PC-9 (cell line): Measurements from ENCODE around the gene SH3TC1. TPM values are rescaled to one million over a fixed set of nuclear protein-coding genes. Genes with fewer than 3 reads are reported as not detected.

Experiments
- BruUV-seq: library from RNA; stranded (reverse); fragments of 400-500 nt; replicated peaks from 2 replicates; lab custom pipeline; 2021; lab: Mats Ljungman, UMichigan
- CTCF ChIA-PET: fragments of 300-600 bp; sonication (Branson Sonifier 250); formaldehyde crosslinking; loops from one replicate; lab custom pipeline; 2022; ENCODE audit warnings: antibody characterized with exemption; lab: Charles Lee
- POLR2A ChIA-PET: fragments of 300-600 bp; sonication (Branson Sonifier 250); formaldehyde crosslinking; loops from one replicate; lab custom pipeline; 2022; ENCODE audit warnings: antibody characterized with exemption; ENCODE audit not compliant: unreplicated experiment; lab: Charles Lee
- DNase-seq, 2 experiments: peaks; one replicate each; pipeline versions ENCODE4 v3.0.0 to v3.0.0-alpha.2; 2015 to 2022; ENCODE audit warnings: mixed read lengths in 1 of 2
- H2AFZ ChIP-seq: fragments of 200-600 bp; sonication (generic); 2 replicates; pipeline ENCODE4 v1.8.1; 2017; ENCODE audit warnings: antibody characterized with exemption
- H3F3A ChIP-seq: fragments of 200-600 bp; sonication (generic); 2 replicates; pipeline ENCODE4 v1.8.1; 2017; ENCODE audit warnings: antibody characterized with exemption, mild to moderate bottlenecking, low read depth; ENCODE audit not compliant: insufficient read depth
- H3K27ac ChIP-seq: fragments of 200-600 bp; sonication (generic); 2 replicates; pipeline ENCODE4 v1.6.1; 2016; ENCODE audit warnings: mixed run types
- H3K27me3 ChIP-seq: fragments of 200-600 bp; sonication (generic); 2 replicates; pipeline ENCODE4 v1.6.1; 2016; ENCODE audit warnings: low read depth, mixed run types; ENCODE audit not compliant: insufficient read depth
- H3K36me3 ChIP-seq: fragments of 200-600 bp; sonication (generic); 2 replicates; pipeline ENCODE4 v1.6.1; 2016; ENCODE audit warnings: low read depth, mixed run types
- H3K4me1 ChIP-seq: fragments of 200-600 bp; sonication (generic); replicated peaks from 2 replicates; pipeline ENCODE4 v1.6.1; 2016; ENCODE audit warnings: mixed run types; ENCODE audit not compliant: insufficient read depth
- H3K4me2 ChIP-seq: fragments of 200-600 bp; sonication (generic); 2 replicates; pipeline ENCODE4 v1.6.1; 2017; ENCODE audit warnings: mixed run types
- H3K4me3 ChIP-seq: fragments of 200-600 bp; sonication (generic); 2 replicates; pipeline ENCODE4 v1.6.1; 2016; ENCODE audit warnings: mixed run types
- H3K79me2 ChIP-seq: fragments of 200-600 bp; sonication (generic); 2 replicates; pipeline ENCODE4 v1.6.1; 2017; ENCODE audit warnings: low read depth, mixed run types
- H3K9me2 ChIP-seq: fragments of 200-600 bp; sonication (generic); 2 replicates; pipeline ENCODE4 v1.8.1; 2017; ENCODE audit warnings: mild to moderate bottlenecking; ENCODE audit not compliant: insufficient read depth
- H3K9me3 ChIP-seq: fragments of 200-600 bp; sonication (generic); 2 replicates; pipeline ENCODE4 v1.8.1; 2016; ENCODE audit warnings: low read depth; ENCODE audit not compliant: insufficient read depth
- H4K20me1 ChIP-seq: fragments of 200-600 bp; sonication (generic); 2 replicates; pipeline ENCODE4 v1.8.1; 2017; ENCODE audit not compliant: insufficient read depth
- EZH2 ChIP-seq: fragments of 200-600 bp; sonication (generic); IDR thresholded peaks from 2 replicates; pipeline ENCODE4 v1.8.0; 2017; ENCODE audit warnings: antibody characterized with exemption, low read depth
- intact Hi-C: fragments of 100-400 bp; cut with micrococcal nuclease; formaldehyde crosslinking; loops from one replicate; pipeline ENCODE4 v1.10.0; 2022; ENCODE audit not compliant: unreplicated experiment
- total RNA-seq: library from RNA; stranded (reverse); gene quantifications from 2 replicates; pipeline ENCODE4 v1.2.3, GENCODE V29; 2021
- TF ChIP-seq, protein P1 (sequence below): fragments of 200-600 bp; sonication (generic); conservative IDR thresholded peaks from 2 replicates; pipeline ENCODE4 v1.6.1; 2017; ENCODE audit warnings: mixed run types, antibody characterized with exemption, mild to moderate bottlenecking, moderate library complexity

SH3TC1 gene
- total RNA-seq, 1 experiment from 2014 or later: 5.2 TPM

DNA sequence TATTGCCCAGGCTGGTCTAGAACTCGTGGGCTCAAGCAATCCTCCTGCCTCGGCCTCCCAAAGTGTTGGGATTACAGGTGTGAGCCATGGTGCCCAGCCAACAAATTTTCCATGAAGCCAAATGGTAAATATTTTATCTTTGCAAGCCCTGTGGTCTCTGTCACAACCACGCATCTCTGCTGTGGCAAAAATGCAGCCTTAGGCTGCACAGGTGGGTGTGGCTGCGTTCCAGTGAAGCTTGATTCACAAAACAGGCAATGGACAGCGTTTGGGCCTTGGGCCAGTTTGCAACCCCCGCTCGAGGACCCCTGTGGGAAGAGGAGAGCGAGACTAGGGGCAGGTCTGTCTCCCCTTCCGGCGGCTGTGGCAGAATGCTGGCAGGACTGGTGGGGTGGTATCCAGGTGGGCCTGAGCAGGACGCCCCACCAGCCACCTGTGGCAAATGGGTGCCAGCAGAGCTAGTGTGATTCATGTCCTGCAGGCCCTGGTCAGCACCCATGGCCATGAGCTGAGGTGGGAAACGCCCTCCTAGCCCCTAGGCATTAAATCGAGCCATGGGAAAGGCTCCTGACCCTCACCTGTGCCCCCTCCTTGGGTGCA lies 90.2 kb downstream of the SH3TC1 start:
- ChIA-PET CTCF (interaction anchor here (0.7 kb wide), 1 partner anchor 129 kb away, joined by 8 read pairs; no protein-coding TSS in a partner anchor), POLR2A (interaction anchor here (0.5 to 0.6 kb wide), 2 partner anchors 18 to 329 kb away, joined by 3 to 4 read pairs; no protein-coding TSS in a partner anchor)
- no peaks in the 10 kb centered on the region for H4K20me1 ChIP-seq
- no peaks in the 10 kb centered on the region for H3K27me3 ChIP-seq
- H3K4me3 ChIP-seq: no peak overlapping the region
- no peak overlapping the region for H3K27ac ChIP-seq
- no peaks in the 10 kb centered on the region for H3K9me3 ChIP-seq
- H3K9me2 ChIP-seq: no peaks in the 10 kb centered on the region
- peak in 1 of 2 experiments; percentile 31 for DNase-seq
- no TSS peak for BruUV-seq
- H3F3A ChIP-seq: no peaks in the 10 kb centered on the region
- TF ChIP-seq EZH2: no peak
- TF ChIP-seq, protein P1, sequence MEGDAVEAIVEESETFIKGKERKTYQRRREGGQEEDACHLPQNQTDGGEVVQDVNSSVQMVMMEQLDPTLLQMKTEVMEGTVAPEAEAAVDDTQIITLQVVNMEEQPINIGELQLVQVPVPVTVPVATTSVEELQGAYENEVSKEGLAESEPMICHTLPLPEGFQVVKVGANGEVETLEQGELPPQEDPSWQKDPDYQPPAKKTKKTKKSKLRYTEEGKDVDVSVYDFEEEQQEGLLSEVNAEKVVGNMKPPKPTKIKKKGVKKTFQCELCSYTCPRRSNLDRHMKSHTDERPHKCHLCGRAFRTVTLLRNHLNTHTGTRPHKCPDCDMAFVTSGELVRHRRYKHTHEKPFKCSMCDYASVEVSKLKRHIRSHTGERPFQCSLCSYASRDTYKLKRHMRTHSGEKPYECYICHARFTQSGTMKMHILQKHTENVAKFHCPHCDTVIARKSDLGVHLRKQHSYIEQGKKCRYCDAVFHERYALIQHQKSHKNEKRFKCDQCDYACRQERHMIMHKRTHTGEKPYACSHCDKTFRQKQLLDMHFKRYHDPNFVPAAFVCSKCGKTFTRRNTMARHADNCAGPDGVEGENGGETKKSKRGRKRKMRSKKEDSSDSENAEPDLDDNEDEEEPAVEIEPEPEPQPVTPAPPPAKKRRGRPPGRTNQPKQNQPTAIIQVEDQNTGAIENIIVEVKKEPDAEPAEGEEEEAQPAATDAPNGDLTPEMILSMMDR: no peak
- no peaks in the 10 kb centered on the region for H3K36me3 ChIP-seq
- no peak overlapping the region for H2AFZ ChIP-seq
- no peaks in the 10 kb centered on the region for H3K79me2 ChIP-seq
- intact Hi-C loops: no loop called here
- no peaks in the 10 kb centered on the region for H3K4me1 ChIP-seq
- no peak overlapping the region for H3K4me2 ChIP-seq

DNA sequence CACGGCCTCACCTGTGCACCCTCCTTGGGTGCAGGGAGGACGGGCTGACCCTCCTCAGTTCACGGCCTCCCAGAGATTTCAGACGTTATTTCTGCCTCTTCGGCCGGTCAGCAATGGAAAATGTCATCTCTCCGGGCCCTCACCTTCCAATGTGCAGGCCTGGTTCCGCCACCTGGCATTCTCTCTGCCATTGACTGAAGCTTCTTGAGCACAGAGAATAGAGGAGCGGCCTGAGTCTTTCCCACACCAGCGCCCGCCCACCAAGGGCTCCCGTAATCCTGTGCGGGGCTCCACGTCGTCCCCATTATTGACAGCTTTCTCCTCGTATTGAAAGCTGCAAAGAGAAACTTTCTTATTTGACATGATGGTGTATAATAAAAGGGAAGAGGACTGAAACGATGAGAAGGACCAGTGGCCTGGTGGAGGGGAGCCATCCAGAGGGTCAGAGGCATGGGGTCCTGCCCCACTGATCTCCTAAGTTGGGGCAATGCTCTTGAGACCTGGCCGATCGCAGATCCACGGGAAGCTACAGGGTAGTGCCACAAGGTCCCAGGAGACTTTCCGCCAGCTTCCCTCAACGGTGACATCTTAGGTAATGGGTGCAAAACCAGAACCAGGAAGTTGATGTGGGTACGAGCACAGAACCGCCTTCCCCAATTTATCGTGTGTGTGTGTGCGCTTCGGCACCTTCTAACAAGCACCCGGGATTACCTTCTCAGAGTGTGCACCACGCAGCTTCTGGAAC lies 91.0 kb downstream of the SH3TC1 start:
- Histone ChIP-seq H3K4me3 (no peak overlapping the region), H3F3A (no peaks in the 10 kb centered on the region), H4K20me1 (no peaks in the 10 kb centered on the region), H3K27ac (no peak overlapping the region), H3K79me2 (no peaks in the 10 kb centered on the region), H3K9me3 (no peaks in the 10 kb centered on the region), H3K36me3 (no peaks in the 10 kb centered on the region), H3K4me2 (no peak overlapping the region), H2AFZ (no peak overlapping the region), H3K4me1 (no peaks in the 10 kb centered on the region), H3K27me3 (no peaks in the 10 kb centered on the region), H3K9me2 (no peaks in the 10 kb centered on the region)
- TF ChIP-seq EZH2: no peak
- TF ChIP-seq, protein P1: no peak
- no peak for DNase-seq
- no TSS peak for BruUV-seq
- POLR2A ChIA-PET: interaction anchor here (0.7 kb wide), 1 partner anchor 1156 kb away, joined by 4 read pairs; no protein-coding TSS in a partner anchor
- intact Hi-C loops: no loop called here
- CTCF ChIA-PET: no interaction called here

DNA sequence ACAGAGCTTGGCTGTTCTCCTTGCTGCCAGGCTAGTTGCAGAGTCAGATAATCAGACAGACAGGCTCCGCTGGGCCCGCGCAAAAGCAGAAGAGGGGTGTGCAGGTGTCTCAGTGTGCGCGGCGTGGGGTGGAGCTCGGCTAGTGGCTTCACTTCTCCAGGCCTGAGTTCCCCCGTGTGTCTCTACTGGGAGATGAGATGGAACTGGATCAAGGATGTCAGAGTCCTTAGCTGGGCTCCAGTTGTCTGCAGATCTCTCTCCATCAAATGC lies 91.5 kb downstream of the SH3TC1 start:
- Histone ChIP-seq H3K79me2 (no peaks in the 10 kb centered on the region), H3K4me3 (no peak overlapping the region), H4K20me1 (no peaks in the 10 kb centered on the region), H3K4me1 (no peaks in the 10 kb centered on the region), H3K9me3 (no peaks in the 10 kb centered on the region), H3K9me2 (no peaks in the 10 kb centered on the region), H3K27ac (no peak overlapping the region), H3K36me3 (no peaks in the 10 kb centered on the region), H3K27me3 (no peaks in the 10 kb centered on the region), H3F3A (no peaks in the 10 kb centered on the region), H3K4me2 (no peak overlapping the region), H2AFZ (no peak overlapping the region)
- POLR2A ChIA-PET: interaction anchor here (0.7 kb wide), 1 partner anchor 1157 kb away, joined by 4 read pairs; no protein-coding TSS in a partner anchor
- TF ChIP-seq, protein P1: no peak
- no peak for TF ChIP-seq EZH2
- CTCF ChIA-PET: no interaction called here
- intact Hi-C loops: no loop called here
- BruUV-seq: no TSS peak
- DNase-seq: no peak

Other genes starting within 250 kb of the SH3TC1 start
- gene ABLIM2, start 40.5 kb upstream of the SH3TC1 start, total RNA-seq: 1.6 and 6.2 TPM in 2 replicates
- 14.1 and 22.8 TPM in 2 replicates for gene HTRA3, start 70.5 kb downstream of the SH3TC1 start, total RNA-seq
- gene ACOX3, start 241.4 kb downstream of the SH3TC1 start, total RNA-seq: 21.0 and 26.1 TPM in 2 replicates
- 17.4 and 17.9 TPM in 2 replicates for gene TRMT44, start 241.5 kb downstream of the SH3TC1 start, total RNA-seq